NOMO-1 (cell line): ENCODE data around the gene CDCA4.

Experiments used
- DNase-seq, 2 experiments: peaks; one replicate each; lab custom pipeline; 2025; ENCODE audit not compliant: unreplicated experiment in 2 of 2; lab: John Stamatoyannopoulos, UW

CDCA4 gene

GRCh38 chr14:105059035-105059924, 38.4 kb upstream of the CDCA4 start:
- no peak for DNase-seq

- no peak for DNase-seq
Observed at GRCh38 chr14:105058521-105059034, 37.7 kb upstream of the CDCA4 start.

DNA sequence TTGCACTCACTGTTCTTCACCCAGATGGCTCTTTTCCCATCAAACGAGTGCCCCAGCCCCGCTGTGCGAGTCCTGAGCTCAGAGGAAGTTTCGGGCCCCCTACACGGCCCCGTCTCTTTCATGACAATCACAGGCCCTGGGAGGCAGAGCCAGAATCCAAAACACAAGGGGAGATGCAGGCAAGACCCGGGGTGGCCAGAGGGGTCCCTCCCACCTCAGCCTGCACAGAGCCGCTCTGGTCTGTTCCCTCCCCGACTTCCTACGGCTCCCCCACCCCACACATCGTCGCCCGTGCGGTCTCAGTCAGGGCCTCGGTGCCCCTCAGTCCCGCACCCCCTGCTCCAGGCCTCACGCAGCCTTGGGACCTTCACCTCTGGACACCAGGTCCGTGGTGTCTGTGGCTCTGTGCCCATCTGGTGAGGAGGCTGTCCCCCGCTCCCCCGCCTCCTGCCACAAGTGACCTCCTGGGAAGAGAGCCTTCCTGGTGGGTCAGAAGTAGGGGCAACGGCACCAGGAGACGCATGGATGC, 35.5 kb upstream of the CDCA4 start:
- no peak for DNase-seq

DNA sequence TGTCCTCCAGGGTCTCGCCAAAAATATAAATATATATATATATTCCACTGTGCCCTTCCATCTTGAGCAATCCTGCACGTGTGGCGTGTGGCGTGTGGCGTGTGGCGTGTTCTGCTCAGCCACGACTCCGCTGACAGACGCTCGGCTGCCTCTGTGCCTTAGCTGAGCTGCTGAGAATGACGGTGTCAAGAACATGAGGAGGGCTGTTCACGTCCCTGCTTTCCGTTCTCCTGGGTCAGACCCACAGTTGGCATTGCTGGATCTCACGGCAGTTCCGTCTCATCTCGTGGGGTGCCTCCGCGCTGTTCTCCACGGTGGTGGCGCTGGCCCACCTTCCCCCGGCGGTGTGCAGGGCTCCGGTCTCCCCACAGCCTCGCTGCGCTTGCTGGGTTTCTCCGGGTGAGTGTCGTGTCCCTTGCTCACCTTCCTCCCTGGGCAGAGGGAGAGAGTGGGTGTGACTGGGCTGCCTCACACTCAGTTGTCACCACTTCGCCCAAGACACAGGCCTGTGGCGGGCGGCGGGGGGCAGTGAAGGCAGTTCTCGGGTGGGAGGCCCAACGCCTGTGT, 34.9 kb upstream of the CDCA4 start:
- DNase-seq = no peak

DNA sequence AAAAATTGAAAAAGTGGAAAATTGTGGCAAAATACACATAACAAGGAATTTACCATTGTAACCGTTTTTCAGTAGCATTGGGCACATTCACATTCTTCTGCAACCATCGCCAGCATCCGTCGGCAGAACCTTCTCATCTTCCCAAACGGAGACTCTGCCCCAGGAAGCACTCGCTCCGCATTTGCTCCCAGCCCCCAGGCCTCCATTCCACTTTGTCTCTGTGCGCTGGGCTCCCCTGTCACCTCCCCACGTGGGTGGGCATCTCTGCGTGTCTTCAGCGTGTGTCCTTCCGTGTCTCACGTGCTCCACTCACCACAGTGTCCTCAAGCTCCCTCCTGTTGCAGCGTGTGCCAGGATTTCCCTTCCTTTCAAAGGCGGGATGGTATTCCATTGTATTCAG, 34.5 kb upstream of the CDCA4 start:
- DNase-seq = no peak

- DNase-seq = no peak
Observed at GRCh38 chr14:105053996-105054395, 33.1 kb upstream of the CDCA4 start.

- DNase-seq = no peak
Observed at GRCh38 chr14:105053421-105053820, 32.5 kb upstream of the CDCA4 start.

DNA sequence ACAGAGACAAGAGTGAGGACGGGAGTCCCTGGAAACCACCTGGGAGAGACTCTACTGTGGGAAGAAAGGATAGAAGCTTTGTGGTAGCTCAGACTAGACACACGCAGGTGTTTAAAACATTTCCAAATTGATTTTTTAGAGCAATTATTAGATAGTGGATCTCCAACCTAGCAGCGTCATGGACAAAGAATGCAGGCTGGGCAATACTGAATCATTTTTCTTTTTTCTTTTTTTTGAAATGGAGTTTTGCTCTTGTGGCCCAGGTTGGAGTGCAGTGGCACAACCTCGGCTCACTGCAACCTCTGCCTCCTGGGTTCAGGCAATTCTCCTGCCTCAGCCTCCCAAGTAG, 31.2 kb upstream of the CDCA4 start:
- DNase-seq = no peak

- no peak for DNase-seq
Observed at GRCh38 chr14:105051182-105052109, 30.6 kb upstream of the CDCA4 start.

- DNase-seq = no peak
Observed at GRCh38 chr14:105050551-105050897, 29.6 kb upstream of the CDCA4 start.

- DNase-seq = no peak
Observed at GRCh38 chr14:105049753-105050550, 29.1 kb upstream of the CDCA4 start.

GRCh38 chr14:105047283-105048016, 26.6 kb upstream of the CDCA4 start:
- no peak for DNase-seq

- no peak for DNase-seq
Observed at GRCh38 chr14:105046891-105047282, 26.0 kb upstream of the CDCA4 start.

- DNase-seq = peak; percentile 90 to 94
Observed at GRCh38 chr14:105045710-105046326, 24.9 kb upstream of the CDCA4 start.

DNA sequence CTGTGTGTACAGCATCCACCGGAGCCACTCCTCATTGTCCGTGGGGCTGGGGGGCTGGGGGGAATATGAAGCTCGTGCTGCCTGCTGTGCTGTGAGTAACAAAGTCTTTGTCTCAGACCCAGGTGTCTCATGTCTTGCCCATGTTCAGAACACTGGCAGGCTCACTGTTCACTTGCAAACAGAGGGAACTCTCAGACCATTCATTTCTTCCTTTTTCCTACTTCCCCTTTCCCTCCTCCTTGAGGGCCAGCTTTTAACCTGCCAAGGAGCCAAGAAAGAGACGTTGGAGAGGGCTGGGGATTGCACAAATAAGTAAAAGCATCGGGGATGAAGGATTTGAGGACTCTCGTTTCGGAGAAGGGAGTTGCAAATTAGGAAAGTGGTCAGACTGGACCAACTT, 22.8 kb upstream of the CDCA4 start:
- peak; percentile 12 to 15 for DNase-seq

DNA sequence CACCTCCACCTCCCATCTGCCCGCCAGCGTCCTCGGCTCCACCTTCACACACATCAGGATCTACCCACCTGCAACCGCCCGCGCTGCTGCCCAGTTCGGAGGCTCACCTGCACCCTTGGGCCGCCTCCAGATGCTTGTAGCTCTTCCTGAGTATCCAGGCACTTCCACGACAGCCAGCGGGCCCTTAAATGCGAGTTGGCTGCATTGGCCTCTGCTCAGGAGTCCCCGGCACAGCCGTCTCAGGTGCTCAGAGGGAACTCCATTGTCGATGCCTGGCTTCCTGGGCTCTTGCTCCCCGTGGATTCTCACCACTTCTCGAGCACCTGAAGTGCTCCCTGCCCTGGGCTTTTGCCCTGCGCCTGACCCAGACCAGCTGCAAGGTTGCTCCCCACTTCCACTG, 21.9 kb upstream of the CDCA4 start:
- no peak for DNase-seq

- no peak for DNase-seq
Observed at GRCh38 chr14:105041841-105042765, 21.2 kb upstream of the CDCA4 start.
